ENCODE results near the gene CLIP4.

The CLIP4 gene

DNA sequence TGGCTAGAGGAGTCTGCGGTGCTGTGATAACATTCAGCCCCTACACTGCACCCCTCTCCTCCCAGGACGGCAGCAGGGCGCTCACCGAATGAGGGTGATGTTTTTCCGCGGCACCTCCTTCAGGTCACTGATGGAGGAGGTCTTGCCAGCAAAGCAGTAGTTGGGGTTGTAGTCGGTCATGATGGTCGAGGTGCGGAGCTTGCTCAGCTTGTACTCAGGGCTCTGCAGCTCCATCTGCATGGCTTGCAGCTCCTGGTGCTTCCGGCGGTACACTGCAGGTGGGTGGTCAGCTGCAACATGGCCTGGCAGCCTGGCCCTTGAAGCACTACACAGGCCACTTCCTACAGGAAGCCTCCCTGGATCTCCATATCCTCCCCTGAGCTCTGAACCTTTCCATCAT is 108.0 kb downstream of the CLIP4 start:
- DNase-seq, result no peak

DNA sequence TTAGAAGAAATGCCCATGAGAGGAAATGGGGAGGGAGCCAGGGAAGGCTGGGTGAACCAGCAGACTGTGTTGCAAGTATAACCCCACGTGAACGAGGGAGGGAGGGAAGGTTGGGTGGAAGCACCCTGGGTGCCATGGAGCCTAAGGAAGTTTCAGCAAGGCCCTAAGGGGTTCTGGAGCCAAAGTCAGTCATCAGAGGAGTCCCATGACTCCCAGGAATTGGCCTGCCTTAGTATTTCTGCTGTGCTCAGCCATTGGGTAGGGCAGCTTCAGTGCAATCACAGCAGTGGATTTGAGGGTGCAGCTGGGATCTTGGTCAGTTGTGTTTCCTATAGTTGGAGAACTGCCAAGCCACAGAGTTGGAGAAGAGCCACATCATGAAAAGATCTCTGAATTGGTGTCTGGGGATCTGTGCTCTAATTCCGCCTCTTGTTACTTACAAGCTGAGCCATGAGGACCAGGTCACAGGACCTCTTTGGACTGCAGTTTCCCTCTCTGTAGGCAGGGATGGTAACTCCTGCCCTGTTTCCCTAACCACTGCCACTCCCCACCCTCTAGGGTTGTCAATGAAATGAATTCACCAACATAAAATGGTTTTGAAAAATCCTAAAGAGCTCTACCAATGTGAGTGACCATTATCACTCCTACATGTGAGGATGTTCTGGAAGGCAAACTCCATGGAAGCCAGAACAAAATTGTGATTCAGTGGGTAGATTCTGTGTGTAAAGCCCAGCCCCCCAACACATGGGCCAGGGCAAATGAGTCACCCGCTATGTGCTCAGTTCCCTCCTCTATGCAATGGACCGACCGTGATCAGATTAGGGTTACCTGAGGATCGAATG is 108.9 kb downstream of the CLIP4 start:
- DNase-seq, result peak; percentile 19

DNA sequence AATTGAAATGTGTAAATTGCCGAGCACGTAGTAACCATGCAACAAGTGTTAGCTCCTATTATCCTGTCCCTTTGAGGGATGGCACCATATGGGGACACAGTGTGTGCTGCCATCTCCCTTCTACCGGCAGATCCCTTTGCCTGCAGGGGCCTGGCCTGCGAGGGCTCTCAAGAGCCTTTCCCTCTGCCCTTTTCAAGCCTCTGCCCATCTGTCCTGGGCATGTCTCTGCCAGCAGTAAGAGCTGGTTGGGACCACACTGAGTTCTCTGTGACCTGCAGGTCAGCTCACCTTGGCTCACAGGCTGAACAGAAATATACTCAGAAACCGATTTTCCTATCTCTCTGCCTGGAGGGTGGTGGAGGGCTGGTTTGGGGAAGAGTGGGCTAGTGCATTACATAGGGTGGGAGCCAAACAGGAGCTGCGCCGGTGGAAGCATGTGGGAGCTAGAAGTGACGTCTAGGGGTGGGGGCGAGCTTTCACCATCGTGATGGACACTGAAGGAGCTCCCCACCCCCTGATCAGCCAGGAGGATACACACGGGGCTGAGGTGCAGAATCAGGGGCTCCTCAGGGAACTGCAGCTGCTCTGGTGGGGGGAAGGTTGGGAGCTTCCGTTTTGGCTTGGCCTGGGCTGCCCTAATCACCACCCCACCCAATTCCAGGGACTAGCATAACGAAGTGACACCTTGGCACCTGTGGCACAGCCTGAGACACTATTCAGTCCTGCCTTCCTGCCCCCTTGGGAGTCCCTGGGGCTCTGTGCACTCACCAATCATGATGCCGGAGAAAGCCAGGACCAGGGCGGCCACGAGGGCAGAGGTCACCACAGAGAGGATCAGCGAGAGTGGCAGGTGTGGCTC is 109.7 kb downstream of the CLIP4 start:
- DNase-seq, result no peak

DNA sequence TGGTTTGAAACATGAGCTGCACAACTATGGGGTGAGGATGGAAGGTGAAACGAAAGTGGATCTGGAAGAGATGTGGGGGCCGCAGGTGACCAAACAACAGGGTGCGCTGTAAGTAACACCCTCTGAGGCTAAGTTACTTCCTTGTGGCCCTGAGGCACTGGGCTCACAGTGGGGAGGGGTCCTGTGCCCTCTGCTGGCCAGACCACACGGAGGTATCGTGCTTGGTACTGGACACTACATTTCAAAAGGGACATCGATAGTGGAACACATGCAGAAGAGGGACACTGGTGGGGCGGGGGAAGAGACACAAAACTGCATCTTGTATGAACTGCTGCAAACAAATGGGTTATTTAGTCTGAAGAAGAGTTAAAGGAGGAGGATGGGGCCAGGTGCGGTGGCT is 110.6 kb downstream of the CLIP4 start:
- DNase-seq, result no peak

DNA sequence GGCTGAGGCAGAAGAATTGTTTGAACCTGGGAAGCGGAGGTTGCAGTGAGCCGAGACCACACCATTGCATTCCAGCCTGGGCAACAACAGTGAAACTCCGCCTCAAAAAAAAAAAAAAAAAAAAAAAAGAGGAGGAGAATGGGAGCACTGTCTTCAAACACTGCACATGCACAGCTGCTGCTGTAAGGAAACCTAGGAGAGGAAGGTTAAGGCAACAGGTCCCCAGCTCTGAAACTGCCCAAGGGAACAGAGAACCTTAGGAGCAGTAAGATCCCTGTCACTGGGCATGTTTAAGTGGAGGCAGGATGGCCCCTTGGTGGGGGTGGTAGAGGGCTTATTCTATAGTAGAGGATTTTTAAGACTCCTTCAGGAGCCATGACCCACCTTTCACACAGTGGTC is 111.2 kb downstream of the CLIP4 start:
- DNase-seq, result no peak

DNA sequence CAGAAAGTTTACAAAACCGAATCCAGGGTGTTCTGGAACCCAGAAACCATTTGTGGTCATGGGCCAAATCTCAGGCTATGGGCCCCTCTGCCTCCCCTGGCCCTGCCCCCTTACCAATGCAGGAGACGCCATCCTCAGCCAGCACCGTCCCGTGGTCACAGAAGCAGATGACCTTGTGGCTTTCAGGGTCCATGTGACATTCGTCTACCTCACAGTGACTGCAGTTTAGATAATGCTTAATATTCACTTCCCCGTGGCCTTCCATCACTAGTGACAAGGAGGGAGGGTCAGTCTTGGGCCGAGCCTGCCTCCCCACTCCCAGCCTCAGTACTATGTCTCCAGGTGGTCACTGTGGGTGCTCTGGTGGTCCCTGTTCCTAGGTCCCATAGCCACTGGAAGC is 111.6 kb downstream of the CLIP4 start:
- DNase-seq, result no peak

DNA sequence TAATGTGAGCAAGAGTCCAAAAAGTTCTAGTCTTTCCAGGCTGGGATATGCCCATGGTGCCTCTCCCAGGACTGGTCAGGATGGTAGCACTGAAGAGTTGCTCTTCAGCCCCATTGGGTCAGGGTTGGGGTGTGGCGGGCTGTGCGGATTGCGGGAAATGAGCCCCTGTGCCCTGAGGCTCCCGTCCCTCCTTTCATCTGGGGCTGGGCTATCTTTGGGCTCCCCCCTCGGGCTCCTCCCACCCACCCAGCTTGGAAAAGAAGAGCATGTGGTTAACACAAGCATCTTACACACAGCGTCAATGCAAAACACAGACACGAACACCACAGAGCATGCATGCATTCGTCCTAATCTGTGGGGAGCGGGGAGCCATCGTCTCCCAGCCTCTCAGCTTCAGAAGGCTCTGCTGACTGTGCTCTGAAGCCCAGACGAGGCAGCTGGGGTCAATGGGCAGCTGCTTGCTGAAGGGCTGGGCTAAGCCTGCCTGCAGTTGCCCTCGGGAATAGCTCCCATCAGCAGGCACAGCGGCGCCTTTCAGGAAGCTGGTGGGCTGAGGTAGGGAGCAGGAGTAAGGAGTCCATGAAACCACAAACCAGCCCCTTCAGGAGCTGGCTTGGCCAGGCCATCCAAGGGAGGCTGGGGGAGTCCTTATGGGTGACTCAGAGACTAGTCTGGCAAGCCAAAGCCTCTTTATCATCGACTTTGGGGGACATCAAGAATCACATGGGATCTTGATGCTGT is 112.9 kb downstream of the CLIP4 start:
- no peak for DNase-seq

DNA sequence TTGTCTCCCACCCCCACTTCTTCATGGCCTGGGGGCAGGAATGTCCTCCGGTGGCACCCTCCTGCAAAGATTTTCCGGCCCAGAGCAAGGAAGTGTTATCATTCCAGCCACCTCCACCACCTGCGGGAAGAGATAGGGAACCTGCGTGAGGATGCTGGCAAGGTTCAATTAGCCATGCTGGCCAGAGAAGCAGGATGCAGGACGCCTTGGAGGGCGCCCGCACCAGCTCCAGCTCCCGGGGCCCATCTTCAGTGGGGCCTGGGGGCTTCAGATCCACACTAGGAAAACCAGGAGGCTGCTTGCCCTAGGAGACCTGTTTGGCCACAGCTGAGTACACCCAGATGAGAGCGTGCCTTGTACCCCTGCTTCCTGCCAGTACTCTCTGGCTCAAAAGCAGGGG is 113.7 kb downstream of the CLIP4 start:
- DNase-seq, result no peak

DNA sequence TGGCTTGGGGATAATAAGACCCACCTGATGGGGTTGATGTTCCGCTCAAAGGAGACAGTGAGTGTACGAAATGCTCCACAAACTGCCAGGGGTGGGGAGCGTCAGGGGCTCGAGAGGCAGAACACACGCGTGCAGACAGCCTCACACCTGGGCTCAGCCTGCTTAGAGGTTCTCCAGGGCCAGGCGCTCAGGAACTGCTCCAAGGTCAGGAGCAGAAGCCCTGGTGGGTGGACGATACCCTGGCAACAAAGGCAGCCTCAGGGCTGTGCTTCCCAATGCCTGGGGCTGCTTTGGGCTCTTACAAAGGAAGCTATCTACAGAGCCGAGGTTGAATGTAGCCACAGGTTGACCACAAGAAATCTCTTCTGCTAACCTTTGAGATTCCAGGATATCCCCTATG is 114.4 kb downstream of the CLIP4 start:
- DNase-seq, result no peak

DNA sequence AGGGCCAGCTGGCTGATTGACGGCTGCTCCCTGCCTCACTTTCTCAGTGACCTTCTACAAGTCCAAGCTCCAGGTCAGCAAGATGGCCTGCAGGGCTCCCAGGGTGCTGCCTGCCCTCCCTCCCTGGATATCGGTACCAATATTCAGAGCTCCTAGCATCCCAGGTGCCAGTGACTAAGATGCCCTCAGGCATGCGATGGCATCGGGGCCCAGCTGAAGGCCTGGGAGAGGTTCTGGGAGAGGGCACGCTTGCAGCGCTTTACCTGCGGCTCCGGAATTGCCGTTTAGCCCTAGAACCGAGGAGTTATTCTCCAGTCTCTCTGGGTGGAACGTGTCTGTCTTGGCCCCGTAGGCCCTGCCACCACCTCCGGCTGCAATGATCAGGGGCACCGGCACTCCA is 116.8 kb downstream of the CLIP4 start:
- no peak for DNase-seq

DNA sequence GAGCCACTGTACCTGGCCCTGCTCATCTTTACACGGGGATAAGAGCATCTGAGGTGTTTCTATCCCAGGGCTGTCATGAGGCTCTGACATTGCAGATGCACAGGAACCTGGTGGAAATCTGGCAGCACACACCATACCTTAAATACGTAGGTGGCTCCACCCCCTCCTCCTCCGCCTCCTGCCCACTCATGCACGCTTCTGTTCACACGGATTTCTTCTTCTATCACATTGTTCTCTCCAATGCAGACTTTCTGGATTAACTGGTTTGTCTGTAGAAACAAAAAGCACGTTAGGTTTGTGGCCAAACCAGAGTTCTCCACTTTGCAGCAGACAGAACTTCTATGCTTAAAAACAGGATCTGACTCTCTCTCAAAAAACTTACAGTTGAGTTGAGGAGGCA is 118.2 kb downstream of the CLIP4 start:
- no peak for DNase-seq

DNA sequence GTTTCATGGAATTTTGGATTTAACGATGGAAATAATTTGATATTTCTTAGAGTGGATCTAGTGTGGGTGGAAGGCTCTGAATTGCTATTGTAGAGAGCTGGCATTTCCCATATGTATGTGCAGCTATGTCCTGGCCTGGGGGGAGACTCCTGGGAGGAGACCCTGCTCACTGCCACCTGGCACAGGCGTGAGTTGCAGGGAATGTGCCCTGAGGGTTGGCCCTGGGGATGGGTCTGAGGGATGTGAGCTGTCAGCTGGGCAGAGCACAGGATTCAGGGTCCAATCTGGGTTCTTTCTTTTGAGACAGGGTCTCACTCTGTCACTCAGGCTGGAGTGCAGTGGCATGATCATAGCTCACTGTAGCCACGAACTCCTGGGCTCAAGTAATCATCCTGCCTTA is 120.2 kb downstream of the CLIP4 start:
- no peak for DNase-seq

DNA sequence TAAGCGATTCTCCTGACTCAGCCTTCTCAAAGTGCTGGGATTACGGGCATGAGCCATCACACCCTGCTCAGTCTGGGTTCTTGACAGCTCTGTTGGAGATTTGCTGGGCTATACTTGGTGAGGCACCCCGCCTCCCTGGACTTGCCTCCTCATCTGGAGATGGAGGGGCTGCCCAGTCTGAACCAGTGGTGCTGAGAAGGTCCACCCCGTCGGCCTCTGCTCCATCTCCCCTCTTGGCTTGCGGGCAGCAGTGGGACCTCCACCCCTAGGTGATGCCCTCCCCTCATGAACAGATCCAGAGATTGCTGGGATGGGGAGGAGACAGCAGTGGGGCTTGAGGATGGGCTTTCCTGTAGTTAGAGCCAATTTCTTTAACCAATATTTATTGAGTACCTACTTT is 120.9 kb downstream of the CLIP4 start:
- no peak for DNase-seq

DNA sequence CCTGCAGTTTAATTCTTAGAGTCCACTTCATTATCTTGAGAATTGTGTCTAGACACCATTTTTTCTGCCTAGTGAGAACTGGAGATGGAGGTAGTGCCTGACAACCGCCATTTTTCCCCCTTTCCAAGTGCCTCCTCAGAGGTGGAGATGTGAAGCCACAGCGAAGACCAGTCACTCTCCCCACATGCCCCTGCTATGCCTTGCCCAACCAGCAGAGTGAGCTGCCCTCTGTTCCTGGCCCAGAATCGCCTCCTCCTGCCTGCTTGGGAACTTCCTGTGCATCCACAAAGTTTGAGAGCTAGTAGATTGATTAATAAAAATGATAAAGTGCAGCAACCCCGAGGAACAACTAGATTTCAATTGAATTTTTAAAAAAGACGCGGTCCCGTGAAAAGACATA is 123.3 kb downstream of the CLIP4 start:
- no peak for DNase-seq
